CD4-positive, alpha-beta T cell treated with Interleukin-15 for 1 hour (primary cell): ENCODE results near the gene COPZ1.
A peak's percentile ranks its signal among the peaks of the same experiment; 100 is the strongest.

Experiments used
- DNase-seq: peaks from one replicate; pipeline ENCODE4 v3.0.0-alpha.2; 2020

The COPZ1 gene

GRCh38 chr12:54398995-54399793 lies 74.3 kb downstream of the COPZ1 start:
- DNase-seq = peak; percentile 84

GRCh38 chr12:54401119-54401518 lies 76.2 kb downstream of the COPZ1 start:
- DNase-seq = no peak
